ENCODE data around the gene FAM227B. TPM values are rescaled to one million over a fixed set of nuclear protein-coding genes. Genes with fewer than 3 reads are reported as not detected.

FAM227B gene
- total RNA-seq, 1 experiment from 2014 or later = 3.3 TPM

DNA sequence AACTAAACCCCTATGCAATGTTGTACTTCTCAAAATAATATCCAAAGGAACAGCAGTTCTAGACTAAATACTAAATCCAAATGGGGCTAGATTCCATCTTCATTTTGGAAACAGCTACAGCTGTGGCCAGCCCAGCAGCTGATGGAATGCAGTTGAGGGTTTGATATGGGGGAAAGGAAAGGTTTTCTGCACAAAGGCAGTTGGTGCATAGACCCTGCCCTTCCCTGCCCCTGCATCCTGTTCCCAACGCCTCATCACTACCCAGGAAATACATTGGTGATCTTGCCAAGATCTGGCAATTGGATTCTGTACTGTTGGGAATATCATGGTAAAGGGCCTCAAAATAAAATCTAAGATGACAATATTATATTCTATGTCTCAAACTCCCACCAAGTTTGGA is 44.1 kb upstream of the FAM227B start:
- Histone ChIP-seq H4K20me1 (ENCODE audit: insufficient read depth) (no peaks in the 10 kb centered on the region), H2AFZ (no peak overlapping the region), H3K4me2 (no peak overlapping the region), H3K4me3 (no peak overlapping the region), H3K79me2 (ENCODE audit: low read depth) (no peaks in the 10 kb centered on the region), H3K36me3 (ENCODE audit: low read depth) (no peaks in the 10 kb centered on the region), H3F3A (ENCODE audit: insufficient read depth, low read depth) (no peaks in the 10 kb centered on the region), H3K9me3 (ENCODE audit: insufficient read depth, low read depth) (no peaks in the 10 kb centered on the region), H3K9me2 (ENCODE audit: insufficient read depth) (no peaks in the 10 kb centered on the region), H3K27ac (no peak overlapping the region), H3K4me1 (replicated peaks; ENCODE audit: insufficient read depth) (no peaks in the 10 kb centered on the region), H3K27me3 (ENCODE audit: insufficient read depth, low read depth) (no peaks in the 10 kb centered on the region)
- intact Hi-C loops (cut with micrococcal nuclease; ENCODE audit: unreplicated experiment) = no loop called here
- POLR2A ChIA-PET (ENCODE audit: unreplicated experiment) = no interaction called here
- CTCF ChIA-PET = no interaction called here
- BruUV-seq (replicated peaks) = no TSS peak
- no peak for DNase-seq
- TF ChIP-seq, protein P1, sequence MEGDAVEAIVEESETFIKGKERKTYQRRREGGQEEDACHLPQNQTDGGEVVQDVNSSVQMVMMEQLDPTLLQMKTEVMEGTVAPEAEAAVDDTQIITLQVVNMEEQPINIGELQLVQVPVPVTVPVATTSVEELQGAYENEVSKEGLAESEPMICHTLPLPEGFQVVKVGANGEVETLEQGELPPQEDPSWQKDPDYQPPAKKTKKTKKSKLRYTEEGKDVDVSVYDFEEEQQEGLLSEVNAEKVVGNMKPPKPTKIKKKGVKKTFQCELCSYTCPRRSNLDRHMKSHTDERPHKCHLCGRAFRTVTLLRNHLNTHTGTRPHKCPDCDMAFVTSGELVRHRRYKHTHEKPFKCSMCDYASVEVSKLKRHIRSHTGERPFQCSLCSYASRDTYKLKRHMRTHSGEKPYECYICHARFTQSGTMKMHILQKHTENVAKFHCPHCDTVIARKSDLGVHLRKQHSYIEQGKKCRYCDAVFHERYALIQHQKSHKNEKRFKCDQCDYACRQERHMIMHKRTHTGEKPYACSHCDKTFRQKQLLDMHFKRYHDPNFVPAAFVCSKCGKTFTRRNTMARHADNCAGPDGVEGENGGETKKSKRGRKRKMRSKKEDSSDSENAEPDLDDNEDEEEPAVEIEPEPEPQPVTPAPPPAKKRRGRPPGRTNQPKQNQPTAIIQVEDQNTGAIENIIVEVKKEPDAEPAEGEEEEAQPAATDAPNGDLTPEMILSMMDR (conservative IDR thresholded peaks at IDR 0.05) = no peak

DNA sequence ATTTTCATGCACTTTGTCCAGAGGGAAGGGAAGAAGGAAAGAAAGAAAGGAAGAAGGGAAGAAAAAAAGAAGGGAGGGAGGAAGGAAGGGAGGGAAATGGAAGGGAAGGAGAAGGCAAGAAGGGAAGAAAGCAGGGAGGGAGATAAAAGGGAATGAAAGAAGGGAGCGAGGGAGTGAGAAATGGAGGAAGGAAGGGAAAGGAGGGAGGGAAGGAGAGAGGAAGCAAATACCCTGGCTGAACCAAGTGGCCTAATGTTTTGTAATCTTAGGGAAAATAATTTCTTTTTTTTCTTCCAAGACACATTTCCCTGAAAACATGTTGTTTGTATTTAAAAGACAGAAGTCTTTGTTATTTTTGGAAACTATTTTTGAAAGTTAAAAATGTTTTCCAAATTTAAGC is 36.1 kb upstream of the FAM227B start:
- no peaks in the 10 kb centered on the region for H3K79me2 ChIP-seq (ENCODE audit: low read depth)
- ChIA-PET CTCF (no interaction called here), POLR2A (ENCODE audit: unreplicated experiment) (no interaction called here)
- DNase-seq = no peak
- H3F3A ChIP-seq (ENCODE audit: insufficient read depth, low read depth) = no peaks in the 10 kb centered on the region
- H3K36me3 ChIP-seq (ENCODE audit: low read depth) = no peaks in the 10 kb centered on the region
- no peak overlapping the region for H3K27ac ChIP-seq
- no peak overlapping the region for H2AFZ ChIP-seq
- no TSS peak for BruUV-seq (replicated peaks)
- no peaks in the 10 kb centered on the region for H3K4me1 ChIP-seq (replicated peaks; ENCODE audit: insufficient read depth)
- no peak for TF ChIP-seq EZH2 (IDR thresholded peaks at IDR 0.05; ENCODE audit: low read depth)
- TF ChIP-seq, protein P1 (conservative IDR thresholded peaks at IDR 0.05) = no peak
- no peaks in the 10 kb centered on the region for H3K27me3 ChIP-seq (ENCODE audit: insufficient read depth, low read depth)
- no peaks in the 10 kb centered on the region for H4K20me1 ChIP-seq (ENCODE audit: insufficient read depth)
- peaks cover 5% of the 10 kb centered on the region for H3K9me3 ChIP-seq (ENCODE audit: insufficient read depth, low read depth)
- no peak overlapping the region for H3K4me2 ChIP-seq
- intact Hi-C loops (cut with micrococcal nuclease; ENCODE audit: unreplicated experiment) = no loop called here
- H3K4me3 ChIP-seq = no peak overlapping the region
- H3K9me2 ChIP-seq (ENCODE audit: insufficient read depth) = no peaks in the 10 kb centered on the region

DNA sequence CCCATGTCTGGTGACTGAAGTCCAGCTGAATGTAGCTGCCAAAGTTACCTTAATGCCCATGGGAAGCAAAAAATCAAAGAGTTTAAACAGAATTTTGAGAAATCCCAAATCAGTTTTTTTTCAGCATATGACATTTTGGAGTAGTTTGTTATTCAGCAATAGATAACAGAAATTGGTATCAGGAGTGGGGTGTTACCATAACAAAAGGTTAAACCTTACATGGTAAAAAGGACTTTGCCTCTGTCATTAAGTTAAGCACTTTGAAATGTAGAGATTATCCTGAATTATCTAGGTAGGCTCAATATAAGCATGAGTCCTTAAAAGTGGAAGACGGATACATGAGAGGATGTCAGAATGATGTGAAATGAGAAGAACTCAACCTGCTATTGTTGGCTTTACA is 32.3 kb upstream of the FAM227B start:
- Histone ChIP-seq H4K20me1 (ENCODE audit: insufficient read depth) (no peaks in the 10 kb centered on the region), H3K4me2 (no peak overlapping the region), H3K27me3 (ENCODE audit: insufficient read depth, low read depth) (no peaks in the 10 kb centered on the region), H3F3A (ENCODE audit: insufficient read depth, low read depth) (no peaks in the 10 kb centered on the region), H3K79me2 (ENCODE audit: low read depth) (no peaks in the 10 kb centered on the region), H3K36me3 (ENCODE audit: low read depth) (no peaks in the 10 kb centered on the region), H3K9me3 (ENCODE audit: insufficient read depth, low read depth) (peaks cover 5% of the 10 kb centered on the region), H3K9me2 (ENCODE audit: insufficient read depth) (no peaks in the 10 kb centered on the region), H2AFZ (no peak overlapping the region), H3K4me3 (no peak overlapping the region), H3K27ac (no peak overlapping the region), H3K4me1 (replicated peaks; ENCODE audit: insufficient read depth) (no peaks in the 10 kb centered on the region)
- CTCF ChIA-PET = no interaction called here
- TF ChIP-seq EZH2 (IDR thresholded peaks at IDR 0.05; ENCODE audit: low read depth) = no peak
- TF ChIP-seq, protein P1 (conservative IDR thresholded peaks at IDR 0.05) = no peak
- POLR2A ChIA-PET (ENCODE audit: unreplicated experiment) = no interaction called here
- DNase-seq = no peak
- no TSS peak for BruUV-seq (replicated peaks)
- intact Hi-C loops (cut with micrococcal nuclease; ENCODE audit: unreplicated experiment) = no loop called here

Measured in PC-9 (cell line).